ENCODE results near the gene ACOT11.
A peak's percentile ranks its signal among the peaks of the same experiment; 100 is the strongest.

ACOT11 gene

GRCh38 chr1:54547601-54548388 is at the start of gene ACOT11:
Gene ACOT11 (plus strand): TSS chr1:54548228. CDS start chr1:54548310, 82 bp downstream.
- Histone ChIP-seq H3K4me1 (ENCODE audit: control insufficient read depth, insufficient read depth, low read length) (peaks cover 25% of the 10 kb centered on the region), H3K27ac (ENCODE audit: low read depth, low read length) (no peak within 1 kb of the TSS), H3K4me3 (ENCODE audit: low read depth, low read length) (no peak within 1 kb of the TSS), H3K36me3 (ENCODE audit: control insufficient read depth, insufficient read depth, low read length) (no peaks in the 10 kb centered on the region), H3K27me3 (ENCODE audit: control insufficient read depth, insufficient read depth, low read length) (no peaks in the 10 kb centered on the region), H3K9ac (ENCODE audit: low read length) (no peak within 1 kb of the TSS), H3K9me3 (ENCODE audit: control insufficient read depth, insufficient read depth, low read depth, low read length) (no peaks in the 10 kb centered on the region)

- H3K4me3 ChIP-seq (ENCODE audit: low read depth, low read length), result peak overlapping the region; percentile 64
- H3K27me3 ChIP-seq (ENCODE audit: control insufficient read depth, insufficient read depth, low read length), result peaks cover 6% of the 10 kb centered on the region; the same call in 1 of the 2 replicates
These were observed 49.5 kb upstream of the ACOT11 start for GRCh38 chr1:54498383-54499096.

GRCh38 chr1:54499097-54499359 is 49.0 kb upstream of the ACOT11 start:
- Histone ChIP-seq H3K4me3 (ENCODE audit: low read depth, low read length) (peak overlapping the region; percentile 64), H3K4me1 (ENCODE audit: control insufficient read depth, insufficient read depth, low read length) (peaks cover 24% of the 10 kb centered on the region), H3K27ac (ENCODE audit: low read depth, low read length) (no peak overlapping the region), H3K9ac (ENCODE audit: low read length) (no peak overlapping the region), H3K36me3 (ENCODE audit: control insufficient read depth, insufficient read depth, low read length) (no peaks in the 10 kb centered on the region), H3K9me3 (ENCODE audit: control insufficient read depth, insufficient read depth, low read depth, low read length) (no peaks in the 10 kb centered on the region), H3K27me3 (ENCODE audit: control insufficient read depth, insufficient read depth, low read length) (peaks cover 6% of the 10 kb centered on the region; the same call in 1 of the 2 replicates)

More at GRCh38 chr1:54498383-54499096, 49.5 kb upstream of the ACOT11 start:
- Histone ChIP-seq H3K4me1 (ENCODE audit: control insufficient read depth, insufficient read depth, low read length) (peaks cover 24% of the 10 kb centered on the region), H3K9me3 (ENCODE audit: control insufficient read depth, insufficient read depth, low read depth, low read length) (no peaks in the 10 kb centered on the region), H3K27ac (ENCODE audit: low read depth, low read length) (no peak overlapping the region), H3K9ac (ENCODE audit: low read length) (no peak overlapping the region), H3K36me3 (ENCODE audit: control insufficient read depth, insufficient read depth, low read length) (no peaks in the 10 kb centered on the region)

- no peaks in the 10 kb centered on the region for H3K36me3 ChIP-seq (ENCODE audit: control insufficient read depth, insufficient read depth, low read length)
- H3K9ac ChIP-seq (ENCODE audit: low read length), result peak overlapping the region; percentile 38
- peak overlapping the region; percentile 64 for H3K4me3 ChIP-seq (ENCODE audit: low read depth, low read length)
- H3K4me1 ChIP-seq (ENCODE audit: control insufficient read depth, insufficient read depth, low read length), result peaks cover 24% of the 10 kb centered on the region
- H3K27ac ChIP-seq (ENCODE audit: low read depth, low read length), result no peak overlapping the region
- H3K27me3 ChIP-seq (ENCODE audit: control insufficient read depth, insufficient read depth, low read length), result peaks cover 6% of the 10 kb centered on the region; the same call in 1 of the 2 replicates
- no peaks in the 10 kb centered on the region for H3K9me3 ChIP-seq (ENCODE audit: control insufficient read depth, insufficient read depth, low read depth, low read length)
These were observed 48.5 kb upstream of the ACOT11 start for GRCh38 chr1:54499360-54500106.

GRCh38 chr1:54500107-54500431 is 48.0 kb upstream of the ACOT11 start:
- Histone ChIP-seq H3K9me3 (ENCODE audit: control insufficient read depth, insufficient read depth, low read depth, low read length) (no peaks in the 10 kb centered on the region), H3K36me3 (ENCODE audit: control insufficient read depth, insufficient read depth, low read length) (no peaks in the 10 kb centered on the region), H3K27me3 (ENCODE audit: control insufficient read depth, insufficient read depth, low read length) (peaks cover 6% of the 10 kb centered on the region; the same call in 1 of the 2 replicates), H3K4me1 (ENCODE audit: control insufficient read depth, insufficient read depth, low read length) (peaks cover 24% of the 10 kb centered on the region), H3K4me3 (ENCODE audit: low read depth, low read length) (peak overlapping the region; percentile 64), H3K9ac (ENCODE audit: low read length) (no peak overlapping the region), H3K27ac (ENCODE audit: low read depth, low read length) (no peak overlapping the region)

- Histone ChIP-seq H3K27ac (ENCODE audit: low read depth, low read length) (no peak overlapping the region), H3K4me3 (ENCODE audit: low read depth, low read length) (no peak overlapping the region), H3K27me3 (ENCODE audit: control insufficient read depth, insufficient read depth, low read length) (peaks cover 6% of the 10 kb centered on the region; the same call in 1 of the 2 replicates), H3K9ac (ENCODE audit: low read length) (no peak overlapping the region), H3K9me3 (ENCODE audit: control insufficient read depth, insufficient read depth, low read depth, low read length) (no peaks in the 10 kb centered on the region), H3K4me1 (ENCODE audit: control insufficient read depth, insufficient read depth, low read length) (peaks cover 24% of the 10 kb centered on the region), H3K36me3 (ENCODE audit: control insufficient read depth, insufficient read depth, low read length) (no peaks in the 10 kb centered on the region)
These were observed 46.2 kb upstream of the ACOT11 start for GRCh38 chr1:54501849-54502248.

GRCh38 chr1:54502342-54502741 is 45.7 kb upstream of the ACOT11 start:
- no peaks in the 10 kb centered on the region for H3K9me3 ChIP-seq (ENCODE audit: control insufficient read depth, insufficient read depth, low read depth, low read length)

GRCh38 chr1:54506594-54506993 is 41.4 kb upstream of the ACOT11 start:
- no peaks in the 10 kb centered on the region for H3K36me3 ChIP-seq (ENCODE audit: control insufficient read depth, insufficient read depth, low read length)
- no peak overlapping the region for H3K27ac ChIP-seq (ENCODE audit: low read depth, low read length)
- H3K9ac ChIP-seq (ENCODE audit: low read length), result no peak overlapping the region
- peaks cover 6% of the 10 kb centered on the region for H3K4me1 ChIP-seq (ENCODE audit: control insufficient read depth, insufficient read depth, low read length)
- no peak overlapping the region for H3K4me3 ChIP-seq (ENCODE audit: low read depth, low read length)
- H3K27me3 ChIP-seq (ENCODE audit: control insufficient read depth, insufficient read depth, low read length), result no peaks in the 10 kb centered on the region
- peaks cover 3% of the 10 kb centered on the region; the same call in 1 of the 2 replicates for H3K9me3 ChIP-seq (ENCODE audit: control insufficient read depth, insufficient read depth, low read depth, low read length)

More at GRCh38 chr1:54502342-54502741, 45.7 kb upstream of the ACOT11 start:
- H3K4me3 ChIP-seq (ENCODE audit: low read depth, low read length), result no peak overlapping the region
- H3K9ac ChIP-seq (ENCODE audit: low read length), result no peak overlapping the region
- H3K27ac ChIP-seq (ENCODE audit: low read depth, low read length), result no peak overlapping the region
- no peaks in the 10 kb centered on the region for H3K36me3 ChIP-seq (ENCODE audit: control insufficient read depth, insufficient read depth, low read length)
- peaks cover 6% of the 10 kb centered on the region; the same call in 1 of the 2 replicates for H3K27me3 ChIP-seq (ENCODE audit: control insufficient read depth, insufficient read depth, low read length)
- peaks cover 24% of the 10 kb centered on the region for H3K4me1 ChIP-seq (ENCODE audit: control insufficient read depth, insufficient read depth, low read length)

- peaks cover 3% of the 10 kb centered on the region; the same call in 1 of the 2 replicates for H3K9me3 ChIP-seq (ENCODE audit: control insufficient read depth, insufficient read depth, low read depth, low read length)
- H3K27ac ChIP-seq (ENCODE audit: low read depth, low read length), result no peak overlapping the region
- no peak overlapping the region for H3K4me3 ChIP-seq (ENCODE audit: low read depth, low read length)
- H3K4me1 ChIP-seq (ENCODE audit: control insufficient read depth, insufficient read depth, low read length), result peaks cover 6% of the 10 kb centered on the region
- no peak overlapping the region for H3K9ac ChIP-seq (ENCODE audit: low read length)
- no peaks in the 10 kb centered on the region for H3K36me3 ChIP-seq (ENCODE audit: control insufficient read depth, insufficient read depth, low read length)
- no peaks in the 10 kb centered on the region for H3K27me3 ChIP-seq (ENCODE audit: control insufficient read depth, insufficient read depth, low read length)
These were observed 40.8 kb upstream of the ACOT11 start for GRCh38 chr1:54507033-54507870.

- Histone ChIP-seq H3K4me1 (ENCODE audit: control insufficient read depth, insufficient read depth, low read length) (no peaks in the 10 kb centered on the region; the same call in 1 of the 2 replicates), H3K9ac (ENCODE audit: low read length) (no peak overlapping the region), H3K36me3 (ENCODE audit: control insufficient read depth, insufficient read depth, low read length) (no peaks in the 10 kb centered on the region), H3K27me3 (ENCODE audit: control insufficient read depth, insufficient read depth, low read length) (no peaks in the 10 kb centered on the region), H3K9me3 (ENCODE audit: control insufficient read depth, insufficient read depth, low read depth, low read length) (peaks cover 3% of the 10 kb centered on the region; the same call in 1 of the 2 replicates), H3K27ac (ENCODE audit: low read depth, low read length) (no peak overlapping the region), H3K4me3 (ENCODE audit: low read depth, low read length) (no peak overlapping the region)
These were observed 37.2 kb upstream of the ACOT11 start for GRCh38 chr1:54510715-54511270.
